Testis (tissue), 2 donors: ENCODE results near the gene SLC35D1.
"Not testable (repeated sequence)": the region's sequence is repeated elsewhere in the genome, so short reads cannot be mapped to it uniquely, and the experiment has no call there.

Source experiments
- CTCF ChIP-seq, 3 experiments: fragments of 450-650 bp in 2 of 3; fragments of 200-600 bp in 1 of 3; sonication (generic) in 1 of 3; IDR thresholded peaks; one replicate each; pipeline ENCODE4 v1.5.1; 2016 to 2019; ENCODE audit warnings: antibody characterized with exemption in 3 of 3, mild to moderate bottlenecking in 2 of 3, moderate library complexity in 1 of 3
- POLR2A ChIP-seq: fragments of 450-650 bp; IDR thresholded peaks from one replicate; pipeline ENCODE4 v1.6.1; 2017; ENCODE audit warnings: antibody characterized with exemption, mild to moderate bottlenecking, moderate library complexity

GRCh38 chr1:66979621-66980020, 74.3 kb downstream of the SLC35D1 start:
- TF ChIP-seq CTCF (IDR thresholded peaks at IDR 0.05); POLR2A: not testable (repeated sequence)
